Measurements from ENCODE around the gene ERMAP.

Gene ERMAP

DNA sequence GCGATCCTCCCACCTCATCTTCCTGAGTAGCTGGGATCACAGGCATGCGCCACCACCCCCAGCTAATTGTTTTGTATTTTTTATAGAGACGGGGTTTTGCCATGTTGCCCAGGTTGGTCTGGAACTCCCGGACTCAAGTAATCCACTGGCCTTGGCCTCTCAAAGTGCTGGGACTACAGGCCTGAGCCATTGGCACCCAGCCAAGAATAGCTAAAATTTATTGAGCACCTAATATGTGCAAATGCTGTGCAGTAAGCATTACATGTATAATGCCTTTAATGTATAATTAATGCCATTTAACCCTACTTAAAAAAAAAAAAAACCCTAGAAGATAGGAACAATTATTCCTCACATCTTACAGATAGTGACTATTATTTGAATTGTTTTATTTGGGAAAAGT lies 72.3 kb downstream of the ERMAP start:
- no peak for FAIRE-seq
- DNase-seq (ENCODE audit: insufficient read length, low spot score) = no peak
- no peak for TF ChIP-seq POLR2A (IDR thresholded peaks at IDR 0.05; ENCODE audit: low read depth, low read length)

DNA sequence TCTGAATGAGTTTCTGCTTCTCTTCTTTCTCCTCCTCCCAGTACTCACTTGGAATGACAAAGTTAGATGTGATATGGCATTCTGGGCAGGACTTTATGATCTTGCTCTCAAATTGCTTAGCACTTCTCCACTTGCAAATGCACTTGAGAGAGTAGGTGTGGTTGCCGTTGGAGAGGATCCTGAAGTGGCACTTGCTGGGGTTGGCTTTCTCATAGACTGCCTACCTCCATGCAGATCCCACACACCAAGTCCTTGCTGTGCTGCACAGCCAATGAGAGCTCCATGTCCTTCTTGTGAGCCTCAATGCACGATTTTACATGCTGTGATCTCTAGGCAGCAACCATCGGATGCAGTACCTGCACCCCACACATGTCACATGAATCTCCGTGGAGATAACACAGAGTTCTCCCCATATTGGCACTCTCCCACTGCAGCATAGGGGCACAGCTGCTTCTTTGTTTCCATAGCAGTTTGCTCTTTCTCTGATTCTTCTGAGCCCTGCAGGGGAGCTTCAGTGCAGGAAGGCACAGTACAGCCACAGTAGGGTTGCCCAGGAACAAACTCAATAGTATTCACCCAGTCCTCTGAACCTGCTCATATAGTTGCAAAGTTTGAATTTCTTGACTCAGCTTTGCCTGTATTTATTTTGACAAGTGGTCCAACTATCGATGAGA lies 74.7 kb downstream of the ERMAP start:
- DNase-seq (ENCODE audit: insufficient read length, low spot score) = no peak
- FAIRE-seq = no peak
- no peak for TF ChIP-seq POLR2A (IDR thresholded peaks at IDR 0.05; ENCODE audit: low read depth, low read length)

Measured in H54 (cell line).